Heart left ventricle (tissue), 16 donors: ENCODE results near the gene ASTL. TPM values are rescaled to one million over a fixed set of nuclear protein-coding genes. Genes with fewer than 3 reads are reported as not detected.
A peak's percentile ranks its signal among the peaks of the same experiment; 100 is the strongest.

ENCODE experiments used
- ATAC-seq, 4 donors: fragments of 200-7000 bp; cut with Tn5 transposase; one replicate each; pipeline ENCODE4 v1.9.1; 2020 to 2022; ENCODE audit warnings: moderate library complexity in 4 of 4, mild to moderate bottlenecking in 3 of 4, moderate number of reproducible peaks in 1 of 4
- DNase-seq, 5 donors: peaks; one replicate each; pipeline ENCODE4 v3.0.0-alpha.2; 2020
- H3K27ac ChIP-seq, 12 donors: fragments of 200-600 bp; sonication (generic) in 4 of 12; one replicate each; pipeline versions ENCODE4 v1.5.0 to v1.8.0; 2016 to 2022; ENCODE audit warnings: mild to moderate bottlenecking in 2 of 12
- H3K27me3 ChIP-seq, 9 donors: fragments of 200-600 bp; sonication (generic) in 2 of 9; one replicate each; pipeline versions ENCODE4 v1.5.1 to v1.8.0; 2016 to 2022; ENCODE audit warnings: mild to moderate bottlenecking in 3 of 9
- H3K36me3 ChIP-seq, 9 donors: fragments of 200-600 bp; sonication (generic) in 2 of 9; one replicate each; pipeline versions ENCODE4 v1.5.0 to v1.8.0; 2018 to 2022; ENCODE audit warnings: mild to moderate bottlenecking in 2 of 9
- H3K4me1 ChIP-seq, 12 donors: fragments of 200-600 bp; sonication (generic) in 4 of 12; one replicate each; pipeline versions ENCODE4 v1.5.0 to v1.8.0; 2016 to 2022; ENCODE audit warnings: mild to moderate bottlenecking in 3 of 12
- H3K4me3 ChIP-seq, 12 donors: fragments of 200-600 bp; sonication (generic) in 4 of 12; one replicate each; pipeline versions ENCODE4 v1.5.0 to v1.8.0; 2017 to 2022; ENCODE audit warnings: mild to moderate bottlenecking in 9 of 12, moderate library complexity in 4 of 12
- H3K9me3 ChIP-seq, 12 donors: fragments of 200-600 bp; sonication (generic) in 4 of 12; one replicate each; pipeline versions ENCODE4 v1.5.0 to v1.8.0; 2016 to 2022; ENCODE audit warnings: mild to moderate bottlenecking in 1 of 12
- CTCF ChIP-seq, 12 donors: fragments of 200-600 bp; sonication (generic) in 4 of 12; IDR thresholded peaks; one replicate each; pipeline versions ENCODE4 v1.5.0 to v1.8.0; 2018 to 2022; ENCODE audit warnings: antibody characterized with exemption in 12 of 12, mild to moderate bottlenecking in 5 of 12
- POLR2A ChIP-seq, 2 donors: fragments of 450-650 bp; IDR thresholded peaks; one replicate each; pipeline ENCODE4 v1.6.1; 2017; ENCODE audit warnings: antibody characterized with exemption in 2 of 2, mild to moderate bottlenecking in 2 of 2, moderate library complexity in 2 of 2
- WGBS, 4 donors: extraction: QIAGEN DNeasy Blood & Tissue Kit in 2 of 4; methylation state at CpG; one replicate each; pipeline versions ENCODE4 v1.1.5 to v1.1.7; 2013 to 2018; 5-methylcytosine and 5-hydroxymethylcytosine counted together
- intact Hi-C, 10 donors: fragments of 100-400 bp; cut with DNase I; formaldehyde crosslinking; loops; one replicate each; pipeline versions ENCODE4 v1.11.1 to v1.14.2; 2022
- polyA plus RNA-seq, 2 donors: library from polyadenylated mRNA; stranded (reverse); fragments of 200-250 nt; gene quantifications; one replicate each; pipeline ENCODE4 v1.2.3, GENCODE V29; 2013
- total RNA-seq, 9 donors: library from RNA; depleted of rRNA in 2 of 9; stranded (reverse); fragments of >200 nt in 2 of 9; fragmentation: NEBNext Ultra II Directional in 3 of 9; extraction: Animal tissue kit (Norgen Biotek cat#: 25700) in 3 of 9; gene quantifications; one replicate each; pipeline versions ENCODE4 v1.1.0 to v1.2.4, GENCODE V29; 2016 to 2023
- donor health status: ischemic (EF 13 %, LVEDD 7.1; RV severe dilation, severe dysfunction).
- donor health status: healthy with polysubstance abuse.
- donor health status: DM: no; HTN: yes; CAD: no.
- donor health status: DM: no; HTN: no; CAD: no.
- donor health status: ischemic (EF 25% LVEDD 6.9; RV normal size, moderate dysfunction).
- donor health status: ischemic (EF 25% LVEDD 5.7; RV mildly dilated, moderate dysfunction).
- donor health status: healthy.
- donor health status: DM: yes; HTN: yes; CAD: no.
- donor health status: ischemic (EF 35%, LVEDD 5.7; RV mildly dilated, moderate dysfunction).
- donor health status: nonischemic (EF 11% LVEDD 7.7; RV severe dilation, severe dysfunction).
- donor health status: DM: yes; HTN: yes; CAD: no.
- donor health status: PGD.
- donor health status: ischemic (EF 29% LVEDD 5.4; RV normal size, mild dysfunction).
- donor health status: nonischemic (EF 23%, LVEDD 6.1; RV moderate dilation, normal function).

ASTL gene
- total and polyA plus RNA-seq, 11 donors = 0.14 TPM; not detected in 10

- intact Hi-C loops = no loop called here
- H3K27me3 ChIP-seq = no peaks in the 10 kb centered on the region
- peaks cover 0 to 9% (median 0%) of the 10 kb centered on the region in 12 donors for H3K9me3 ChIP-seq
- peak in 1 of 5 donors; percentile 42 for DNase-seq
- H3K36me3 ChIP-seq = no peaks in the 10 kb centered on the region
- peak overlapping the region in 1 of 12 donors; percentile 33 for H3K27ac ChIP-seq
- peaks cover 0 to 21% (median 0%) of the 10 kb centered on the region in 12 donors for H3K4me1 ChIP-seq
- 94 to 96% (median 95%) methylated on average over 5 of the region's 5 CpGs for WGBS, 4 donors
- ATAC-seq = no peak
- no peak overlapping the region for H3K4me3 ChIP-seq
- no peak for TF ChIP-seq CTCF (IDR thresholded peaks at IDR 0.05)
Measured at GRCh38 chr2:96156926-96157648, 18.8 kb upstream of the ASTL start.

GRCh38 chr2:96156011-96156820, 17.9 kb upstream of the ASTL start:
- Histone ChIP-seq H3K27me3 (no peaks in the 10 kb centered on the region), H3K9me3 (peaks cover 0 to 9% (median 0%) of the 10 kb centered on the region in 12 donors), H3K4me1 (peaks cover 0 to 21% (median 0%) of the 10 kb centered on the region in 12 donors), H3K27ac (no peak overlapping the region), H3K4me3 (no peak overlapping the region), H3K36me3 (no peaks in the 10 kb centered on the region)
- no peak for TF ChIP-seq CTCF (IDR thresholded peaks at IDR 0.05)
- TF ChIP-seq POLR2A (IDR thresholded peaks at IDR 0.05) = no peak
- WGBS, 4 donors = 86 to 90% (median 88%) methylated on average over 10 of the region's 10 CpGs
- intact Hi-C loops = no loop called here
- peak in 1 of 5 donors; percentile 30 for DNase-seq
- no peak for ATAC-seq

- peak in 1 of 5 donors; percentile 52 for DNase-seq
- intact Hi-C loops = no loop called here
- H3K4me1 ChIP-seq = peaks cover 0 to 21% (median 0%) of the 10 kb centered on the region in 12 donors
- TF ChIP-seq POLR2A (IDR thresholded peaks at IDR 0.05) = no peak
- H3K9me3 ChIP-seq = no peaks in the 10 kb centered on the region
- H3K4me3 ChIP-seq = no peak overlapping the region
- 85 to 89% (median 89%) methylated on average over 14 to 16 of the region's 16 CpGs for WGBS, 4 donors
- no peaks in the 10 kb centered on the region for H3K27me3 ChIP-seq
- H3K27ac ChIP-seq = no peak overlapping the region
- no peak for ATAC-seq
- no peaks in the 10 kb centered on the region for H3K36me3 ChIP-seq
Measured at GRCh38 chr2:96154506-96155380, 16.4 kb upstream of the ASTL start.

GRCh38 chr2:96153991-96154431, 15.7 kb upstream of the ASTL start:
- intact Hi-C loops = no loop called here
- DNase-seq (peak in 1 of 5 donors; percentile 51), ATAC-seq (peak in 2 of 4 donors; percentile 11)
- Histone ChIP-seq H3K27ac (no peak overlapping the region), H3K9me3 (no peaks in the 10 kb centered on the region), H3K4me3 (no peak overlapping the region), H3K36me3 (no peaks in the 10 kb centered on the region), H3K27me3 (no peaks in the 10 kb centered on the region), H3K4me1 (peaks cover 0 to 16% (median 0%) of the 10 kb centered on the region in 12 donors)
- no peak for TF ChIP-seq POLR2A (IDR thresholded peaks at IDR 0.05)
- TF ChIP-seq CTCF (IDR thresholded peaks at IDR 0.05) = no peak
- WGBS, 4 donors = 73 to 86% (median 82%) methylated on average over 6 to 7 of the region's 7 CpGs
